ENCODE data around the gene FBXO21. TPM values are rescaled to one million over a fixed set of nuclear protein-coding genes. Genes with fewer than 3 reads are reported as not detected.

The FBXO21 gene
- total RNA-seq, 1 donor from 2014 or later: 158 TPM

DNA sequence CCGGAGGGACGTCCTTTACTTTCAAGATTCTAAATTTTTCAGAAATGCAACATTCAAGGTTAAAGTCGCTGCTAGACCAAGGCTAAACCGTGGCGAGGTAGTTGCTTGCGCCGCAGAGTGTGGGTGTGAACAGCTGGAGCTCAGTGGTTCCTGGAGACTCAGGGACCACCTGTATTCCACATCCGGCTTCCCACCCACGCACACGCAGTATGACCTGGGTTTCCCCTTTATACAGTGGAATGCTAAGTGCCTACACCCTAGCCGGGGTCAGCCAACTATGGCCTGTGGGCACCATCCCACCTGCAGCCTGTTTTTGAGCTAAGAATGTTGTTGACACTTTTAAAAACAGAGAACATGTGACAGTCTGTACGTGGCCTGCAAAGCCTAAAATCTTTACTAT, 48.2 kb downstream of the FBXO21 start:
- DNase-seq (ENCODE audit: low spot score in 2 of 2) (no peak), FAIRE-seq (no peak)

GRCh38 chr12:117141097-117141898, 49.0 kb downstream of the FBXO21 start:
- DNase-seq (ENCODE audit: low spot score in 2 of 2) (no peak), FAIRE-seq (no peak)

DNA sequence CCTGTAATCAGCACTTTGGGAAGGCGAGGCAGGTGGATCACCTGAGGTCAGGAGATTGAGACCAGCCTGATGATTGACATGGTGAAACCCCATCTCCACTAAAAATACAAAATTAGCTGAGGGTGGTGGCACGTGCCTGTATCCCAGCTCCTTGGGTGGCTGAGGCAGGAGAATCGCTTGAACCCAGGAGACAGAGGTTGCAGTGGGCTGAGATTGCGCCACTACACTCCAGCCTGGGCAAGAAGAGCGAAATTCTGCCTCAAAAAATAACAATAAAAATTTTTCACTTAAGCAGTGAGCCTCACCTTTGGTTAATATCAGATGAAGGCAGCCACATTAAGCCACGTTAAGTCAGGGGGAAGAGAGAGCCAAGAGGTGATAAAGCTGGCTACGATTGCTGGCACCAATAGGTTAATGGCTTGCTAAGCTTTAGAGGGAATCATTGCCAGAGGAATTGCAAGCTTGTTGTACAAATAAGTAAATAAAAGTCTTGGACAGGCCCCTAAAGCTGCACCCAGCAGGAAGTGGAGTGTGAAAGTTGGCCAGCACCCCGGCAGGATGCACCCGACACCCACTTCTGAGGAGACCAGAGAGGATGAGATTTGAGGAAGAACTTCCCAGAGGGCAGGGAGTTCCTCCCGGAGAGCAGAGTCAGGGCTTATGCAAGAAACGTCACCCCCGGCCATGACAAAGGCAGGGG, 49.7 kb downstream of the FBXO21 start:
- no peak for FAIRE-seq
- no peak for DNase-seq (ENCODE audit: low spot score in 2 of 2)

- FAIRE-seq (no peak), DNase-seq (ENCODE audit: low spot score in 2 of 2) (no peak)
These were observed 51.1 kb downstream of the FBXO21 start for GRCh38 chr12:117139025-117139717.

- DNase-seq (ENCODE audit: low spot score in 2 of 2): no peak
- FAIRE-seq: no peak
These were observed 55.5 kb downstream of the FBXO21 start for GRCh38 chr12:117134721-117135120.

GRCh38 chr12:117134059-117134458, 56.2 kb downstream of the FBXO21 start:
- DNase-seq (ENCODE audit: low spot score in 2 of 2) (no peak), FAIRE-seq (no peak)

DNA sequence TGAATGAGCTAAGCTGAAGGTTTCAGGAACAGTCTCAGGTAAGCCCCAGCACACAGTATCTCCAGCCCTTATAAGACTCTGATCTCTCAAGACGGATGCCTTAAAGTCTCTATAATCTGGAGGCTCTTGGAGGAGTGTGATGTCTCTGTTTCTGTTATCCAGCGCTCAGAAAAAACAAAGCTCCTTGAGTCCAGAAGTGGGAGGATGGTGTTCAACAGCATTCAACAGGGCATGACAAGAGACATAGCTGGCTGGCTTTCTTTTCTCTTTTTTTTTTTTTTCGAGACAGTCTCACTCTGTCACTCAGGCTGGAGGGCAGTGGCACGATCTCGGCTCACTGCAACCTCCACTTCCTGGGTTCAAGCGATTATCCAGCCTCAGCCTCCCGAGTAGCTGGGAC, 59.5 kb downstream of the FBXO21 start:
- no peak for DNase-seq (ENCODE audit: low spot score in 2 of 2)
- FAIRE-seq: no peak

DNA sequence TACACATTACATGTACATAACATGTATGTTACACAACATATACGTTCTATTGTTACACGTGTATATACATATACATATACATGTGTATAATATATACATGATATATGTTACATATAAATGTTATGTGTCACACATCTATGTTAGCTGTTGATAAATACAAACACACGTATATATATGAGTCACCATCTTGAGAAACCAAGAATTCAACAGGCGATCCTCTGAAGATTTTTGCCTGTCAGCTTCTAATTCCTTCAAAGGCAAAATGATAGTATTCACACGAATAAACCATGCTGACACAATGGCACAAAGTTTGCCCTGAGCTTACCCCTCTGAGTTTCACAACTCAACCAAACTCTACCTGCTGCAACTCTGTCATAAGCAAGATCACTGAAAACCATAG, 60.9 kb downstream of the FBXO21 start:
- FAIRE-seq (peak; percentile 26), DNase-seq (ENCODE audit: low spot score in 2 of 2) (no peak)

GRCh38 chr12:117127933-117128823, 62.1 kb downstream of the FBXO21 start:
- DNase-seq (ENCODE audit: low spot score in 2 of 2) (no peak), FAIRE-seq (no peak)

DNA sequence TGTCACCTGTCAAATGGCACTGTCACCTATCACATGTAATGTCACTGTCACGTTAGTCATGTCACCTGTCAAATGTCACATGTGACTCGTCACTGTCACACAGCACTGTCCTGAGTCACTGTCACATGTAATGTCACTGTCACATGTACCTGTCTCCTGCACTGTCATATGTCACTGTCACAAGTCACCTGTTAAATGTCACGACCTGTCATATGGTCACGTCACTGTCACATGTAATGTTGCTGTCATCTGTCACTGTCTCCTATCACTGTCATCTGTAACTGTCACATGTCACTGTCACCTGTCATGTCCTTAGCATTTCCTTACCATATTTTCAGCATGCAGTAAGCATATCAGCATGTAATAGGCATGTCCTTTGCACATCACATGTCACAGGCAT, 63.9 kb downstream of the FBXO21 start:
- no peak for FAIRE-seq
- DNase-seq (ENCODE audit: low spot score in 2 of 2): no peak

GRCh38 chr12:117125767-117126166, 64.5 kb downstream of the FBXO21 start:
- FAIRE-seq: no peak
- DNase-seq (ENCODE audit: low spot score in 2 of 2): no peak

DNA sequence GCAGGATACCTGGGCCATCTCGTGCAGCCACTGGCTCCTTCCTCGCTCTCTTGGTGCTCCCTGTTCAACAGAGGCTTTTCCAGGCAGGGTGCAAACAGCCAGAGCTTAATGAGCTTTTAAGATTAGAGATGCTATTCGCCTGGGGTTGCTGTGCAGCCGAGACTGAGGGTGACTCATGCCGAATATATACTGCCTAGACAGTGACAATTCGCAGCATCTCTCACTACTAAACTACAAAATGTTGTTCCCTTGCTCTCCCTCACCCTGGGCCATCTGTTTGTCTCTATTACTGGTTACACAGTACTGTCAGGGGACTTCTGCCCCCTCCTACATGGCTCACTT, 65.0 kb downstream of the FBXO21 start:
- DNase-seq (ENCODE audit: low spot score in 2 of 2) (no peak), FAIRE-seq (no peak)

DNA sequence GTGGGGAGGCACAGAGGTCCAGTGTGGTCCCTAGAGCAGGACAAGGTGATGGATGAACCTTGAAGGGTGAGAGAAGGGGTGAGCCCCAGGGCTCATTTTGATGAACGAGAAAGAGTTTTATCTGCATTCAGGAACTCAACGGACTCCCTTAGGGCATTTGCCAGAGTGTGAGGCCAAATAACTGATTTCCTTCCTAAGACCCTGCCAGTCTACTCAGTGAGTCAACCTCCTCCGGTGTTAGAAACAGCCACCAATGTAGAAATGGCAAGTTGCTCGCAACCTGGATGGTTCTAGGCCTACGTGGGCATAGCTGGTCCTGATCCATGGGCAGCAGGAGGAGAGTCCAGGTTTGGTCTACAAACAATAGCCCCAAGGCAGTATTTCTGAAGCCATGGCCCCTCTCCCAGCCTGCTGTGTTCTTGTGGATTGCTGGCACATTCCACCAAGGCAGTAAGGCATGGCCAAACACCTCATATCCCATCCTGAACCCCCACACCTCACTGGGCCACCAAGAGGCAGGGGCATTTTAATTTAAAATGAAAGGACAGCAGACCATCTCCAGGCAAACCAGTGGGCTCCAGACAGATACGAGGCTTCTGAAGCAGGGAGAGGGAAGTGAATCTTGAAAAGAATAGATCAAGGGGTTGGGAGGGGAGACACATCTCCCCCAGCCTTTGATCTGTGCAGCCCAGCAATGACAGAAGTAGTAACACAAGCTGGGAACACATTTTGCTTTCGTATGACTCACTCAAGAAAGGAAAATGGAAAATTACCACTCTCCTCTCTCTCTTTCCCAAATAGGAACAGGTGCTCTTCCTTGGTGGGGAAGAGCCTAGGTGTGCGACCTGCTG, 65.6 kb downstream of the FBXO21 start:
- DNase-seq (ENCODE audit: low spot score in 2 of 2): no peak
- FAIRE-seq: no peak

GRCh38 chr12:117121441-117121840, 68.8 kb downstream of the FBXO21 start:
- DNase-seq (ENCODE audit: low spot score in 2 of 2): no peak
- no peak for FAIRE-seq

DNA sequence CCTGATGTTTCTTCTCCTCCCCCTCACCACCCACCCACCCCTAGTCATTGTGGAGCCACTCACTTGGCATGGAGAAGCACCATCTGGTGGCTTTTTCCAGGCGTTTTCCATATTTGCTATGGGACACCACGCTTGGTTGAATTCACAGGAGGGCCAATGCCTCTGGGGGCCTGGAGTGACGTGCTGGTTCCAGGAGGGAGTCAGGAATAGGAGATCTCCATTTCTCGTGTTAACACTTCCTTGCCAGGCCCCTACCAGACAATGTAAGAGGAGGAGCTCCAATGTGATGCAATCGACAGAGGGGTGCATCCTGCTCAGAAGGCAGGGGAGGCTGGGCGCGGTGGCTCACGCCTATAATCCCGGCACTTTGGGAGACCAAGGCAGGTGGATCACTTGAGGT, 69.5 kb downstream of the FBXO21 start:
- FAIRE-seq (no peak), DNase-seq (ENCODE audit: low spot score in 2 of 2) (no peak)

GRCh38 chr12:117119592-117120198, 70.6 kb downstream of the FBXO21 start:
- DNase-seq (ENCODE audit: low spot score in 2 of 2) (no peak), FAIRE-seq (no peak)

DNA sequence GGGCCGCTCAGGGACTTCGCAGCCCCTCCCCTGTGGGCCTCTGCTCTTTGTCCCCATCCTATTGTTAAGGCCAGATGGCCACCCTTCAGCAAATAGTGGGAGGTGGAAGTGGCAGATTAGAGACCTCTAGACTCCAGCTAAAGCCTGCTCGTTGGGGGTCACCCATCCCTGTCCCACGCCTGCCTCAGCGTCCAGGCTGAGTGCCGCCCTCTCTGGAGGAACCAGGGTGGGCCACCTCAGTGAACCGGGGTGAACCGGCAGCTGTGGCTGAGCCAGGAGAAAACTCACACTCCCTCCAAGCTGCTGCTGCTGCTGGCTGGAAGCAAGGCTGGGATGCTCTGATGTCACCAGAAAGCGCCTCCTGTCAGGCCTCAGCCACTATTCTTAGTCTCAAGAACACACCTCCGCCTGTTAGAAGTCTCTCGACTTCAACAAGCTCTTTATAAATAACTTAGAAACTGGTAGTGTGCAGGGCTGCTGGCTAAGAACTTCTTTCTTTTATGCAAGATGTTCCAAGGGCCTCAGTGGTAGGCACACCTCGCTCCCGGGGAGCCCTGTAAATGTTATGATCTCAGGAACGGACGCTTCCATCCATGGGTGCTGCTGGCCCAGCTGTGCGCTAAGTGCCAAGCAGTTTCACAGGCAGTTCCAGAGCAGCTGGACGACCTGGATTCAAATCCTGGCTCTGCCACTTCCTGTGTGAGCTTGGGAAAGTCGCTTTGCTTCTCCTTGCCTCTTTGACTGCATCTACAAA, 71.3 kb downstream of the FBXO21 start:
- FAIRE-seq (no peak), DNase-seq (ENCODE audit: low spot score in 2 of 2) (no peak)

DNA sequence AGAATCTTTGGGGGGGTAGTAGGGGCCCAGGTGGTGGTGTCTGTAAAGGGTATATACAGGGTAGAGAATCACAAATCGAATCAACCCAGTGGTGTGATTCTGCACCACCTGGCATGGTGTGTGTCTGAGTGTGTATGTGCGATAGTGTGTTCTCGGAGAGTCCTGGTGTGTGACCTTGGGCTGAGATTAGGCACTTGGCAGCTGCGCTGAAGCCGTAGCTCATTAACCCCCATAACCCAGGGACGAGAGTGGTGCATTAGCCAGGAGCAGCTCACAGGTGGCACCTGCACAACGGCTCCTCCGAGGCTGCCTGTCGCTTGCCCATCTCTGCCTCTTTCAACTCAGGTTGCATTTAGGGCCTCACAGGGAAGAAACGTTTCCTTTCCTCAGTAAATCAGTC, 75.5 kb downstream of the FBXO21 start:
- DNase-seq (ENCODE audit: low spot score in 2 of 2) (no peak), FAIRE-seq (no peak)

DNA sequence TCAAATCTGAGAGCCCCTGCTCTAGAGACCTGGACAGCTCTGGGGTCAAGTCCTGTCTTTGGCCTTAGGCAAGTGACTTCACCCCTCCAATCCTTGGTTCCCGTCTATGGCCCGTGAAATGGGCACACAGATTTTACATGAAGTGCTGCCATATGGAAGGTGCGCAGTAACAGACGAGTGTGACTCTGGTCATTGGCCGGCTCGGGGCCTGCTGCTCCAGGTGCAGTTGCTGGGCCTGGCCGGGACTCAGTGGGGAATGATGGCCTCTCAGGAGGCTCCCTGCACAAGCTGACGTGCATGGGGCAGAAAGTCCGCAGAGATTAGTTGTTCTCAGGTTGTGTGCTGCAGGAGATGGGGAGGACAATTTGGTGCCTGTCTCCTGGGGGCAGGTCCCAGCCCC, 77.0 kb downstream of the FBXO21 start:
- DNase-seq (ENCODE audit: low spot score in 2 of 2) (no peak), FAIRE-seq (no peak)
